Embryonic facial prominence (tissue), 1 donor: Measurements from ENCODE around the gene TNRC6C.

Experiments
- DNase-seq: peaks from one replicate; pipeline ENCODE4 v3.0.0-alpha.2; 2016; ENCODE audit errors: extremely low spot score

The TNRC6C gene

GRCh38 chr17:78013683-78014467, 55.4 kb downstream of the TNRC6C start:
- DNase-seq, result no peak

DNA sequence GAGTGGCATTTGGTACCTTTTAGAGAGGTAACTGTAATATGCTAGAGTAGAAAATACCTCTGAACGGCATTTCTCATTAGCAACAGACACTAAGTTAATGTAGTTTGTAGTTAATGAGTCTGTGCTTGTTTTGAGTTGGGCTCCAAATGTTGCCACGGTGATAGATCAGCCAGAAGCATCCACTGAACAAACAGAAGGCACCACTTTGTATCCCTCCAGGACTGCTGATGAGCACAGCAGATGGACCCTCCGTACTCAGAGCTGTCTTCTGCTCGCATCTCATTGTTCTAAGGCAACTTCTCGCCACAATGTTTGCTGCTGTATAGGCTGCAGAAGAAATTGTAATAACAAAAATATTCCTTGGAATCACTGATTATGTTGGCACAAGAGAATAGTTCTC, 56.1 kb downstream of the TNRC6C start:
- DNase-seq, result no peak

- DNase-seq, result no peak
These were observed 58.3 kb downstream of the TNRC6C start for GRCh38 chr17:78016852-78017251.

- DNase-seq, result peak; percentile 41
These were observed 61.0 kb downstream of the TNRC6C start for GRCh38 chr17:78019367-78019975.

DNA sequence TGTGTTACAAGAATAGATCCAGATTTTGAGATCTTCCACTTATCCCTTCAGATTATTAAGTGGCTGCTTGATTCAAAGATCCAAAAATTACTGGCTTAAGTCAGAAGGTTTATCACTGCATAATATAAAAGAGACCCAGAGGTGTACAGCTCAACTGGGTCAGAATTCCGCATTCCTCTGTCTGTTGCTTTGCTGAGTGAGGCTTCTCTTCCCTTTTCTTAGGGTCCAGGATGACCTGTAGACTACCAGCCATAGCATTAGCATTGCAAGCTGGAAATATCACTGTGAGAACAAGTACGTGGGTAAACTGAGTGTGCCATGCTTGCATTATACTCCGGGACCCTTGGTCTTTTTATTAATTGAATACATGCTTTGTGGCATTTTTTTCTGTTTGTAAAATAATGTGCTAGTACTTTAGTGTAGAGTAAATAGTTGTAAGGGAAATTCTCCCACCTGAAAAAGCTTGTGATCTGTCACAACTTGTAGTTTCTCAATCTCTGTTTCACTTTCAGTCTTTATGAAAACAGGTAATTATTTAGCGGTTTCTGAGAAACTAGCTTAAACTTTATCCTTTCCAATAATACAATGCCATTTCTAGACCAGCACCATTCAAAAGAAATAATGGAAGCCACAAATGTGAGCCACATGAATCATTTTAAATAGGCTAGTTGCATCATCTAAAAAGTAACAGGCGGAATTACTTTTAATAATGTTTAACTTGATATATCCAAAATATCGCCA, 61.6 kb downstream of the TNRC6C start:
- no peak for DNase-seq

DNA sequence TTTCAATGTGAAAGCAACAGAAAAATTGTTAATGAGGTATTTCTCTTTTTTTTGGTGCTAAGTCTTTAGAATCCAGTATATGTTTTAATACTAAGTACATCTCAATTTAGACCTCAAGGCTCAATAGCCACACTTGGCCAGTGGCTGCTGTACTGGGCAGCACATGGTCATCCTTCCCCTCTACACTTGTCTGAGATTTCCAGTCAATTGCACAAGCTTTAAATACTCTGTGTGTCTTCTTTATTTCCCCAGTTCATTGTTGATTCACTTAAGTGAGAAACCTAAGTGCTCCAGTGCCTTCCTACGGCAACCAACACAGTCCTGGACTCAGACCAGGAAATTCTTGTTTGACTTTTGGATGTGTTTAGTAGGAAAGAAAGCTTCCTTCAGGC, 62.2 kb downstream of the TNRC6C start:
- no peak for DNase-seq

DNA sequence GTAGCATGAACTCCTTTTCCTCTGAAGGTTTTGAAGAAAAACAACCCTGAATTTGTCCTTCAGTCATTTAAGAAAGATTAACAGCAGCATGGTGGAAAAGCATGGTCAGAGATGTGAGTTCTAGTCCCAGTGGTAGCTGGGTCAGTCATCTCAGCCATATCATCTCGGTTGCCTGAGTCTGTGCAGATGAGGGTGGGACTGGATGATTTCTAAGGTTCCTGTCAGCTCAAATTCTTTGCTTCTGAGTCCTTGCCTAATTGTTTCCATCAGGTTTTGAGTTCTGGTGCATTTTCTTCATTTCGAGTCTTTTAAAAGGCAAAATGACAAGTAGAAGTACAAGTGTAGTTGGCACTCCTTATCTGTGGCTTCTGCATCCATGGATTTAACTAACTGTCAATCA, 63.9 kb downstream of the TNRC6C start:
- no peak for DNase-seq

DNA sequence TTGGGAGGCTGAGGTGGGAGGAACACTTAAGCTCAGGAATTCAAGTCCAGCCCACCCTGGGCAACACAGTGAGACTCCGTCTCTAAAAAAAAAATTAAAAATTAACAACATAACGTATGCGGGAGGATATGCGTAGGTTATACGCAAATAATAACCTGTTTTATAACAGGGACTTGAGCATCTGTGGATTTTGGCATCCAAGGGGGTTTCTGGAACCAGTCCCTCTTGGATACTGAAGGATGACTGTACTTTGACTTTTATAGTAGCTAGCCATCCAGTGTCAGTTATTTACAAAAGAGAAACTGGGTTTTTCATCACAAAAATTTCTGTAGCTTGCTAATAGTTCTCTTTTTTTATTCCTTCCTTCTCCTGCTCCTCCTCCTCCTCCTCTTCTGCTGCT, 64.5 kb downstream of the TNRC6C start:
- no peak for DNase-seq

- no peak for DNase-seq
These were observed 67.9 kb downstream of the TNRC6C start for GRCh38 chr17:78026381-78026780.

- DNase-seq, result no peak
These were observed 68.6 kb downstream of the TNRC6C start for GRCh38 chr17:78027121-78027520.

DNA sequence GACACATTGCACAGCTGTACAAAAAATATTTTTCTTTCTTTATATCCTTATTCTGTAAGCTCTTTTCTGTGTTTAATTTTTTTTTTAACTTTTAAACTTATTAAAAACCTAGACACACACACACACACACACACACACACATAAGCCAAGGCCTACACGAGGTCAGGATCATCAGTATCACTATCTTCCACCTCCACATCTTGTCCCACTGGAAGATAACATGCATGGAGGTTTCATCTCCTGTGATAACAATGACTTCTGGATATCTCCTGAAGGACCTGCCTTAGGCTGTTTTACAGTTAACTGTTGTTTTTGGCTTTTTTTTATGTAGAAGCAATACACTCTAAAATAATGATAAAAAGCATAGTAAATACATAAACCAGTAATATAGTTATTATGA, 71.2 kb downstream of the TNRC6C start:
- no peak for DNase-seq

- no peak for DNase-seq
These were observed 72.9 kb downstream of the TNRC6C start for GRCh38 chr17:78031435-78031834.

DNA sequence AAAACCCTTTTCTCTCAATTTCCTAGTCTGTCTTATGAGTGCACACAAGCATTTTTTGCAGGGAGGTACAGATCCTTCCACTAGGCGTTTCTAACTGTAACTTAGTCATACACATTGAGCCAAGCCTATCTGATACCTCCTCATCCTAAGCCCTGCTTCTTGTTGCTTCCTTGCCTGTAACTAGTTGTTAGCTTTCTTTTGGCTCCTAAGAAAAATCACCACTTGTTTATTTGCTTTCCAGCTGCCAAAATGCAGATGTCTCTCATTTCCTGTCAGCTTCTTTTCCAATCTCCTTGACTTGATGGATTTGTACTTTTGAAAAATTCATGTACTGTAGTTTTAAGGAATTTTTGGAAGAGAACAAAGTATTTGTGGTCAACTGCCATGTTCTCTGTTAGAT, 73.7 kb downstream of the TNRC6C start:
- no peak for DNase-seq

DNA sequence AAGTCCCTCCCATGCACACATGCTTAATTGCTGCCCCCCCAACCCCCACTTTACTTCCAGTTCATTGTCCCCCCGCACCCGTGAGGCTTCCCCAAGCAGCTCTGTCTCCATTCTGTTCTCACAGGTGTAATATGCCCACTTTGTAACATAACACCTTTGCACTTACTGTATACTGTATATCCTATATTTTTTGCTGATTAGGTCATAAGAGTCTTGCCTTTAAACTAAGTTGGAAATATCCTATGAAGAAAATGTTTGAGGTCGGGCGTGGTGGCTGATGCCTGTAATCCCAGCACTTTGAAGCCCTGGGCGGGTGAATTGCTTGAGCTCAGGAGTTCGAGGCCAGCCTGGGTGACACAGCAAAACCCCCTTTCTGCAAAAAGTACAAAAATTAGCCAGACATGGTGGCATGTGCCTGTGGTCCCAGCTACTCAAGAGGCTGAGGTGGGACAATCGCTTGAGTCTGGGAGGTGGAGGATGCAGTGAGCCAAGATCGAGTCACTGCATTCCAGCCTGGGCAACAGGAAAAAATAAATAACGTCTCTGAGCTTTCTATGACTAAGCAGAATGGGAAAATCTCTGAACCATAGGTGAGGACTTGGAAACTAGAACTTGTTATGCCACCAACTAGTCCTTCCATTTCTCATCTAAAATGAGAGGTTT, 76.1 kb downstream of the TNRC6C start:
- DNase-seq, result no peak

DNA sequence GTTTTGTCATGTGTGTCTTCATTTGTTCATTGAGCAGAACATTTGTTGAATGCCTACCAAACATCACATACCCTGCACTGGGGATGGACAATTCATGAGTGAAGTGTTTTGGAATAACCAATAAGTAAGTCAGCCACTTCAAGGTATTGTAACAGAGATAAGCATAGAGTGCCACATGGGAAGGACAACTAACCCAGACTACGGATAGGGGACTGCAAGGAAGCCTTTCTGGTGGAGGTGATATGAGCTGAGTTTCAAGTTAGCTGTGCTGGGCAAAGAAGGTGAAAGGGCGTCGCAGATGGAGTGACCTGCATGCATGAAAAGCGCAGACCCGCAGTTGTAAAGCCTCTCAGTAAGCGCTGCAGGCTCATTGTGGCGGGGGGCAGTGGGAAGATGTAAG, 78.8 kb downstream of the TNRC6C start:
- no peak for DNase-seq

GRCh38 chr17:78038748-78039288, 80.3 kb downstream of the TNRC6C start:
- DNase-seq, result no peak

DNA sequence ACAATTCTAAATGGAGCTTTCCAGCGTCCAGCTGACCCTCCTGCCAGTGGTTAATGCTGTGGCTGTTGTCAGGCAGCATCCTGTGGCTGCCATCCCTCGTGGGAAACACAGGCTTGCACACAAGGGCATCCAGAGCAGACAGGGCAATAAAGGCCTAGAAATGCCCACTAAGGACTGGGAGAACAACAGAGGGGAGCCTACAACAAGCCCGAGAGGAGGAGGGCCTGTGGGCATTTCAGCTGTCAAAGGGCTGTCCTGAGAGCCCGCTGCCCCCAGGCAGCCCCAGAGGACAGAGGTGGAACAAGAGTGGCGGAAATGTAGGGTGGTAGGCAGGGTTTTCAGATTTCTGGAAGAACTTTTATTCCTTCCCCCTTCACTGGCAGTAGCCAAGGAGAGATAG, 81.1 kb downstream of the TNRC6C start:
- DNase-seq, result no peak

GRCh38 chr17:78040440-78041385, 82.2 kb downstream of the TNRC6C start:
- peak; percentile 20 for DNase-seq

GRCh38 chr17:78041386-78042179, 83.1 kb downstream of the TNRC6C start:
- no peak for DNase-seq

DNA sequence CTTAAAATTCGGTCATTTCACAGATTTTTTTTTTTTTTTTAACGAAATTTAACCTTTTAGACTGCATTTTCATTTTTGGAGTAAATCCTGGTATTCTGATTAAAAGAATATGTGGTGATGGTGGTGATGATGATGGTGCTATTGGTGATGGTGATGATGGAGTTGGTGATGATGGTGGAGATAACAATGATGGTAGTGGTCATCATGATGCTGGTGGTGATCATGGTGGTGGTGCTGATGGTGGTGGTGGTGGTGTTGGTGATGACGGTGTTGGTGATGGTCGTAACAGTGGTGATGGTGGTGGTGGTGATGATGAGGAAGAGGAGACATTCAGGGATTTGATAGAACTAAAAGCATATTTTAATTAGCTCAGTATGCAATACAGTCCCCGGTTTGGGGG, 84.0 kb downstream of the TNRC6C start:
- no peak for DNase-seq
